ENCODE results near the gene STRBP.
"Not testable (repeated sequence)": the region's sequence is repeated elsewhere in the genome, so short reads cannot be mapped to it uniquely, and the experiment has no call there.

The STRBP gene

DNA sequence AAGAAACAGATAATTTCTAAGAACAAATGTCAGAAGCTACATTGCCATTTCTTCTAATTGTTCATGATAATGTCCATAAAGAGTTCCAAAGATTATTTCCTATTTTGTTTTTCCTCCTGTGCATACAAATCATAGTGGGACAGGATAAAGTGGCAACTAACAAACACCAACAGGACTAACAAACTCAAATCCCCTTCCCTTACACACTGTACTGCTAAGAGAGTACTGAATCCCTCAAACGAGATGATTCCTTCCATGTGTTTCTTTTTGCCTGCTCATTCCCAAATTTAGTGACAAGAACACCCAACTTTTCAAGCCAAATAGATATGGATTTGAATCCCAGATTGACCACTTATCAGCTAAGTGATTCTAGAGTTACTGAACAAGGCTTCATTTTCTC is 15.2 kb downstream of the STRBP start:
- H3K27ac ChIP-seq (ENCODE audit: insufficient read depth, low read depth, low read length, poor library complexity, severe bottlenecking): no peak overlapping the region
- H3K36me3 ChIP-seq (ENCODE audit: control insufficient read depth, insufficient read depth, low read length): no peaks in the 10 kb centered on the region
- H3K9me3 ChIP-seq (ENCODE audit: control insufficient read depth, low read length): no peaks in the 10 kb centered on the region
- H3K4me3 ChIP-seq (ENCODE audit: insufficient read depth, low read depth, low read length): no peak overlapping the region
- H3K4me1 ChIP-seq (ENCODE audit: control insufficient read depth, insufficient read depth, low read length): no peaks in the 10 kb centered on the region
- H3K27me3 ChIP-seq (ENCODE audit: control insufficient read depth, insufficient read depth, low read length, poor library complexity, severe bottlenecking): no peaks in the 10 kb centered on the region
- WGBS, 2 experiments: 81 to 87% methylated on average over 1 of the region's 1 CpG

DNA sequence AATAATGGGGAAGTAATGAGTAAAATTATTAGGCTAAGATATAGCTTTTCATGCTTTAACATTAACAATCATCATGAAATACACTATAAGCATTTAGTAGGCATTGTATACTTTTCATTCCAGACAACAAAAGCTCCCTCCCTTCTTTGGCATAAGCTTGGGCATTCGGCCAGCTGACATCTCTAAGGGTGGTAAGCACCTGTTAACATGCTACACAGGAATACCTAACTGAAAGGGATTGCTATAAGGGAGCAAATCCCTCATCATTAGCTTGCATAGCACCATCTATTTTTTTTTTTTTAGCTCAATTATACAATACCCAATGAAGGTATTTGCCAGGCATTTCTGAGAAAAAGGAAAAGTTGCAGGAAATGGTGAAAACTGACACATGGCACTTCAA is 16.6 kb downstream of the STRBP start:
- Histone ChIP-seq H3K27ac (ENCODE audit: insufficient read depth, low read depth, low read length, poor library complexity, severe bottlenecking) (no peak overlapping the region), H3K36me3 (ENCODE audit: control insufficient read depth, insufficient read depth, low read length) (no peaks in the 10 kb centered on the region), H3K9me3 (ENCODE audit: control insufficient read depth, low read length) (no peaks in the 10 kb centered on the region), H3K27me3 (ENCODE audit: control insufficient read depth, insufficient read depth, low read length, poor library complexity, severe bottlenecking) (no peaks in the 10 kb centered on the region), H3K4me1 (ENCODE audit: control insufficient read depth, insufficient read depth, low read length) (no peaks in the 10 kb centered on the region), H3K4me3 (ENCODE audit: insufficient read depth, low read depth, low read length) (no peak overlapping the region)
- WGBS, 2 experiments: 79 to 85% methylated on average over 1 of the region's 1 CpG

DNA sequence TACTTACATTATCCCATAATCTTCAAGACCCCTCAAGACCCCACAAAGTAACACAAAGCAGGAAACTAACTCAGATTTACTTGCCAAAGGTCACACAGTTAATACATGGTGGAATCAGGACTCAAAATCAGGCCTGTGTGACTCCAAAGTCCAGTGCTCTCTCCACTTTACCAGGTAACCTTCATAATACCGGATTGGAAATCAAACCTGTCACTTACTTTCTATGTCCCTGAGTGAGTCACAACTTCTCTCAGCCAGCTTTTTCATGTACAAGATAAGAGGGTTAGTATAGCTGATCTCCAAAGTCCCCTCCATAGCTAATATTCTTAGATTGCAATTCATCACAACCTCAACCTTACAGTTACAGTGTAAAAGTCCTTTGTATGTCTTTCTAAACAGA is 17.1 kb downstream of the STRBP start:
- WGBS, 2 experiments: 83 to 92% methylated on average over 1 of the region's 1 CpG
- H3K36me3 ChIP-seq (ENCODE audit: control insufficient read depth, insufficient read depth, low read length): no peaks in the 10 kb centered on the region
- H3K27ac ChIP-seq (ENCODE audit: insufficient read depth, low read depth, low read length, poor library complexity, severe bottlenecking): no peak overlapping the region
- H3K4me1 ChIP-seq (ENCODE audit: control insufficient read depth, insufficient read depth, low read length): no peaks in the 10 kb centered on the region
- H3K4me3 ChIP-seq (ENCODE audit: insufficient read depth, low read depth, low read length): no peak overlapping the region
- no peaks in the 10 kb centered on the region for H3K9me3 ChIP-seq (ENCODE audit: control insufficient read depth, low read length)
- H3K27me3 ChIP-seq (ENCODE audit: control insufficient read depth, insufficient read depth, low read length, poor library complexity, severe bottlenecking): no peaks in the 10 kb centered on the region

DNA sequence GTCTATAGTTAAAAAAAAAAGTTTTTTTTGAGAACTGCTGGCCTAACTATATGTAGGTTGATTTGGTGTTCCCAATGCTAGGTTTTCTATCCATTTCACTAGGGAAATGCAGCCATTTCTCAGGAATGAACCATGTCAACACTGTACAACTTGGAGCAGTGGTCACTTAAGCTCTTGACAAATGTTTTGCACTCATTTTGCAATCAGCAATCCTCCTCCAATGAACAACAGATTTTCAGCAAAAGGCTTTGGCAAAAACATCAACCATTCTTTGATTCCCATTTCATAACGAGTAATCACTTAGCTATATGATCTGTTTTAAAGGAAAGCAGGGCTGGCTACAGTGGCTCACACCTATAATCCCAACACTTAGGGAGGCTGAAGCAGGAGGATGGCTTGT is 17.9 kb downstream of the STRBP start:
- Histone ChIP-seq H3K9me3 (ENCODE audit: control insufficient read depth, low read length) (no peaks in the 10 kb centered on the region), H3K27ac (ENCODE audit: insufficient read depth, low read depth, low read length, poor library complexity, severe bottlenecking) (no peak overlapping the region), H3K27me3 (ENCODE audit: control insufficient read depth, insufficient read depth, low read length, poor library complexity, severe bottlenecking) (no peaks in the 10 kb centered on the region), H3K4me1 (ENCODE audit: control insufficient read depth, insufficient read depth, low read length) (no peaks in the 10 kb centered on the region), H3K36me3 (ENCODE audit: control insufficient read depth, insufficient read depth, low read length) (no peaks in the 10 kb centered on the region), H3K4me3 (ENCODE audit: insufficient read depth, low read depth, low read length) (no peak overlapping the region)
- WGBS, 2 experiments: 73 to 94% methylated on average over 1 of the region's 1 CpG

DNA sequence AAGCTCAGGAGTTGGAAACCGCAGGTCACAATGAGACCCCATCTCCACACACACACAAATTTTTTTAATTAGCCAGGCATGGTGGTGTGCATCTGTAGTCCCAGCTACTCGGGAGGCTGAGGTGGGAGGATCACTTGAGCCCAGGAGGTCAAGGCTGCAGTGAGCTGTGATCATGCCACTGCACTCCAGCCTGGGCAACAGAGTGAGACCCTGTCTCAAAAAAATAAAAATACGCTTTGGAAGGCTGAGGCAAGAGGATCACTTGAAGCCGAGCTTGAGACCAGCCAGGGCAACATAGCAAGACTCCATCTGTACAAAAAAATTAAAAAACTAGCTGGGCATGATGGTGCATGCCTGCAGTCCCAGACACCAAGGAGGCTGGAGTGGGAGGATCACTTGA is 19.2 kb downstream of the STRBP start:
- 78 to 92% methylated on average over 4 of the region's 4 CpGs for WGBS, 2 experiments
- not testable (repeated sequence) for H3K4me1 ChIP-seq (ENCODE audit: control insufficient read depth, insufficient read depth, low read length); H3K4me3 ChIP-seq (ENCODE audit: insufficient read depth, low read depth, low read length); H3K27ac ChIP-seq (ENCODE audit: insufficient read depth, low read depth, low read length, poor library complexity, severe bottlenecking); H3K9me3 ChIP-seq (ENCODE audit: control insufficient read depth, low read length); H3K27me3 ChIP-seq (ENCODE audit: control insufficient read depth, insufficient read depth, low read length, poor library complexity, severe bottlenecking); H3K36me3 ChIP-seq (ENCODE audit: control insufficient read depth, insufficient read depth, low read length)

DNA sequence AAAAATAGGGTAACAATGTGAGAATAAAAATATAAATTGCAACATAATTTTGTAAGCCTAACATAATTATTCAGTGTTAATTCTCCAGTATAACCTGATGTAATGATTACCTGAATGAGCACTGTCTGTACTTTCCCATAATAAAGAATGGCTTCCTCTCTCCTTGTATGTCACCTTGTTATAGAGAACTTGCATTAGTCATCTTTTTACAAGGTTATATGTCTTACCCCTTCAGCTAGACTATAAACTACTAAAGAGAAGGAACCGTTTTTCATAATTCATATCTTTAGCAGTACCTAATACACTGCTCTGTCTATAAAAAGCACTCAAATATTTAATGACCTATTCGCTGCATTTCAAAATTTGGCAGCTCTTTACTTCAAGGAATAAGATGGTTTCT is 19.8 kb downstream of the STRBP start:
- H3K36me3 ChIP-seq (ENCODE audit: control insufficient read depth, insufficient read depth, low read length): no peaks in the 10 kb centered on the region
- no peaks in the 10 kb centered on the region for H3K4me1 ChIP-seq (ENCODE audit: control insufficient read depth, insufficient read depth, low read length)
- H3K27me3 ChIP-seq (ENCODE audit: control insufficient read depth, insufficient read depth, low read length, poor library complexity, severe bottlenecking): no peaks in the 10 kb centered on the region
- H3K27ac ChIP-seq (ENCODE audit: insufficient read depth, low read depth, low read length, poor library complexity, severe bottlenecking): no peak overlapping the region
- H3K4me3 ChIP-seq (ENCODE audit: insufficient read depth, low read depth, low read length): no peak overlapping the region
- H3K9me3 ChIP-seq (ENCODE audit: control insufficient read depth, low read length): no peaks in the 10 kb centered on the region
- 95 to 98% methylated on average over 2 of the region's 2 CpGs for WGBS, 2 experiments

DNA sequence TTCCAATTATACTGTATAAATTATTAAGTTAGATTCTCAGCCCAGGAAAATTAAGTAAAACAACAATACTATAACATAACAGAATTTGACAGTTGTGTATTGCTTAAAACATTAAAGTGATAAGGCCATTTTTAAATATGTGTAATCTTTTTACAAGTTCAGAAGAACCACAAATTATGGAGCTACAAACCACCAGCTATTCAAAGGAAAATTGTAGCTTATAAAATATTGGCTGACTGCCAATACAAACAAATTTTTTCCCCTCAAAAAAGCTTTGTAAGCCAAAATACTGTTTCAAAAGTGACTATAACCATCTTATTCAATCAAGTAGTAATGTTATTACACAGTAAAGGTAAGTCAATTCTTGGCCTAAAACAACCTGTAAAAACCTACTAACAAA is 21.9 kb downstream of the STRBP start:
- Histone ChIP-seq H3K27me3 (ENCODE audit: control insufficient read depth, insufficient read depth, low read length, poor library complexity, severe bottlenecking) (no peaks in the 10 kb centered on the region), H3K4me3 (ENCODE audit: insufficient read depth, low read depth, low read length) (no peak overlapping the region), H3K36me3 (ENCODE audit: control insufficient read depth, insufficient read depth, low read length) (no peaks in the 10 kb centered on the region), H3K4me1 (ENCODE audit: control insufficient read depth, insufficient read depth, low read length) (no peaks in the 10 kb centered on the region), H3K9me3 (ENCODE audit: control insufficient read depth, low read length) (no peaks in the 10 kb centered on the region), H3K27ac (ENCODE audit: insufficient read depth, low read depth, low read length, poor library complexity, severe bottlenecking) (no peak overlapping the region)

DNA sequence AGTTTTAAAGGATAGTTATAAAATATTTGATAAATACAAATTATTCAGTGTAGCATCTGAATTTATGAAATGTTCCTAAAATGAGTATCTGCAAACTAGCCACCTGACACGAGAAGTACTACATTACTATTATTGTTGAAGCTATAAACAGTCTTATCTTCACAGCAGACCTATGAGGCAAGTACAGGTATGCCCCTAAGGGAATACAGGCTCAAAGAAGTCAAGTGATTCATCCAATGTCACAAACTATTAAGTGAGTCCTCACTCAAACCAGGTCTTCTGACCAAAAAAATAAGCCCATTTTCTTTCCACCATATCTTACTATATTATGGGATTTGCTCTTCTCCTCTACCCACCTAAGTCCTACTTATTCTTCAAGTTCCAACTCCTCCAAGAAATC is 28.7 kb downstream of the STRBP start:
- H3K4me3 ChIP-seq (ENCODE audit: insufficient read depth, low read depth, low read length): no peak overlapping the region
- H3K4me1 ChIP-seq (ENCODE audit: control insufficient read depth, insufficient read depth, low read length): no peaks in the 10 kb centered on the region
- H3K27me3 ChIP-seq (ENCODE audit: control insufficient read depth, insufficient read depth, low read length, poor library complexity, severe bottlenecking): no peaks in the 10 kb centered on the region
- H3K27ac ChIP-seq (ENCODE audit: insufficient read depth, low read depth, low read length, poor library complexity, severe bottlenecking): no peak overlapping the region
- 100% methylated on average over 1 of the region's 1 CpG; no CpG with 5 or more reads in 1 of the 2 experiments for WGBS, 2 experiments
- H3K9me3 ChIP-seq (ENCODE audit: control insufficient read depth, low read length): no peaks in the 10 kb centered on the region
- H3K36me3 ChIP-seq (ENCODE audit: control insufficient read depth, insufficient read depth, low read length): no peaks in the 10 kb centered on the region

DNA sequence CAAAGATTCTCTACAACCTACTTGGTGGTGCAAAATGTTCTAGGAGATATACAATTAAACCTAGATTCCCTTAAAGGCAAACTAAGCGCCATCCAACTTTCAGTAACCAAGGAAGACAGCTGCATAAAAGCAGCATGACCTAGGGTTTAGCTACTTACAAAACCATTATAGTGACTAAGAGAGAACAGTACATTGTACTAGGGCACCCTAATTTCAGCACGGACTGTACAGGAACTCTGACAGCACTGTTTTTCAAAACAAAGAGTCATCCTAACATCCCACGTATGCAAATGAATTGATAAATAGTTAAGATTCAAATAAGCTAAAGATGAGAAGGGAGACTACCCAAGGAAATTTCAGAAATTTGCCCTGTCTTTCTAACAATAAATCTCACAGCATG is 30.0 kb downstream of the STRBP start:
- 83 to 93% methylated on average over 2 to 3 of the region's 3 CpGs for WGBS, 2 experiments
- H3K4me3 ChIP-seq (ENCODE audit: insufficient read depth, low read depth, low read length): no peak overlapping the region
- no peaks in the 10 kb centered on the region for H3K27me3 ChIP-seq (ENCODE audit: control insufficient read depth, insufficient read depth, low read length, poor library complexity, severe bottlenecking)
- H3K36me3 ChIP-seq (ENCODE audit: control insufficient read depth, insufficient read depth, low read length): no peaks in the 10 kb centered on the region
- no peak overlapping the region for H3K27ac ChIP-seq (ENCODE audit: insufficient read depth, low read depth, low read length, poor library complexity, severe bottlenecking)
- no peaks in the 10 kb centered on the region for H3K9me3 ChIP-seq (ENCODE audit: control insufficient read depth, low read length)
- H3K4me1 ChIP-seq (ENCODE audit: control insufficient read depth, insufficient read depth, low read length): no peaks in the 10 kb centered on the region

DNA sequence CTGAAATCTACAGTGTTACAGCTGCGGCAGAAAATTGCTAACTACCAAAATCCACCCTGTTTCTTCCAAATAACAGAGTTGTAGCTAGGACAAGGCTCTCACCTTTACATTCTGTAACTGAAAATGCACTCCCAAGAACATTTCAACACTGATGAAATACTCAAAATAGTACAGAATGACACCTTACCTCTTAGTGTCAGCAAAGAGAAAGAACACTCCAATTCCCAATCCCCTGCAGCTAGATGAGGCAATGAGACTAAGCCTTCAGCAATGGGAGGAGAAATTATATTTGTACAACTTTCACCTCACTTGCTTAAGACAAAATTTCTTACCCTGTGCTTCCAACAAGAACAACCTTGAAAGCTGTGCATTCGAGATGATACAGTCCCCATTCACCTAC is 31.2 kb downstream of the STRBP start:
- WGBS, 2 experiments: 90 to 98% methylated on average over 2 of the region's 2 CpGs
- no peaks in the 10 kb centered on the region for H3K4me1 ChIP-seq (ENCODE audit: control insufficient read depth, insufficient read depth, low read length)
- H3K4me3 ChIP-seq (ENCODE audit: insufficient read depth, low read depth, low read length): no peak overlapping the region
- H3K36me3 ChIP-seq (ENCODE audit: control insufficient read depth, insufficient read depth, low read length): no peaks in the 10 kb centered on the region
- H3K27me3 ChIP-seq (ENCODE audit: control insufficient read depth, insufficient read depth, low read length, poor library complexity, severe bottlenecking): no peaks in the 10 kb centered on the region
- no peaks in the 10 kb centered on the region for H3K9me3 ChIP-seq (ENCODE audit: control insufficient read depth, low read length)
- no peak overlapping the region for H3K27ac ChIP-seq (ENCODE audit: insufficient read depth, low read depth, low read length, poor library complexity, severe bottlenecking)

DNA sequence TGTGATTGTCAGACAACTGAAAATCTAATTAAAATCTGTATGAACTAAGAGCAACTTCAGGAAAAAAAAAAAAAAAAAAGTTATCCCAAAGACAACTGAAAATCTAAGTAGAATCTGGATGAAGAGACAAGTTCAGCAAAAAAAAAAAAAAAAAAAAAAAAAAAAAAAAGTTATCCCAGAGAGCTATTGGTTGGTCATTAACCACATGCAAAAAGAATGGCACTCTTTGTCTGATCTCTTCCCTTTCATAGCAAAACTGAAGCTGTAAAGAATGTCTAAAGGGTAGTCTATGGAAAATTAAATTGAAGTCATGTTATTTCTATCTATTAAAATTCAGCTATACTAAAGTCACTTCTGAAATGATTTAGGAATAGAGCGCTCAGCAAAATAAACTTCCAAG is 32.9 kb downstream of the STRBP start:
- no peaks in the 10 kb centered on the region for H3K36me3 ChIP-seq (ENCODE audit: control insufficient read depth, insufficient read depth, low read length)
- no peaks in the 10 kb centered on the region for H3K9me3 ChIP-seq (ENCODE audit: control insufficient read depth, low read length)
- no peak overlapping the region for H3K4me3 ChIP-seq (ENCODE audit: insufficient read depth, low read depth, low read length)
- 100% methylated on average over 1 of the region's 1 CpG; no CpG with 5 or more reads in 1 of the 2 experiments for WGBS, 2 experiments
- no peaks in the 10 kb centered on the region for H3K27me3 ChIP-seq (ENCODE audit: control insufficient read depth, insufficient read depth, low read length, poor library complexity, severe bottlenecking)
- H3K4me1 ChIP-seq (ENCODE audit: control insufficient read depth, insufficient read depth, low read length): no peaks in the 10 kb centered on the region
- H3K27ac ChIP-seq (ENCODE audit: insufficient read depth, low read depth, low read length, poor library complexity, severe bottlenecking): no peak overlapping the region

All from ectodermal cell (in vitro differentiated cells).